Stimulated activated CD8-positive, alpha-beta memory T cell treated with anti-CD3 and anti-CD28 coated beads, Interleukin-15, amount 100 ng/mL, for 48 hours (primary cell): ENCODE measurements around the gene CRYAB.
"Not testable (repeated sequence)": the region's sequence is repeated elsewhere in the genome, so short reads cannot be mapped to it uniquely, and the experiment has no call there.

ENCODE experiments used
- DNase-seq, 2 donors: peaks; one replicate each; pipeline ENCODE4 v3.0.0-alpha.2; 2020; ENCODE audit warnings: low read depth in 2 of 2

CRYAB gene

DNA sequence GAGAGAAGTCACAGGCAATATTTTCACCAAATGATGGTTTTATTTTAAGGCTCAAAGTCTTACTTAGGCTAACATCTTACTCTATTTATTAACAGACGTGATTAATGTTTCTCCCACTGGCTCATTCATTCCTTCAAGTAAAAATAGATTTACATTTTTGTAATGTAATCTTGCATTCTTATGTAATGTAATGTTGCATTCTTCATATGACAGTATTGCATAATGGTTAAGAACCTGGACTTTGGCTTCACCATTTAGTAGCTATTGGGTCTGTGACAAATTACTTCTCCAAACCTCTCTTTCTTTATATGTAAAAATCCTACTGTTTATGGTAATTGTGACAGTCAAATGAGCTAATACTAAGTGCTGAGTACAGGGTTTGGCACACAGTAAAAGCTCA is 22.3 kb upstream of the CRYAB start:
- no peak for DNase-seq

DNA sequence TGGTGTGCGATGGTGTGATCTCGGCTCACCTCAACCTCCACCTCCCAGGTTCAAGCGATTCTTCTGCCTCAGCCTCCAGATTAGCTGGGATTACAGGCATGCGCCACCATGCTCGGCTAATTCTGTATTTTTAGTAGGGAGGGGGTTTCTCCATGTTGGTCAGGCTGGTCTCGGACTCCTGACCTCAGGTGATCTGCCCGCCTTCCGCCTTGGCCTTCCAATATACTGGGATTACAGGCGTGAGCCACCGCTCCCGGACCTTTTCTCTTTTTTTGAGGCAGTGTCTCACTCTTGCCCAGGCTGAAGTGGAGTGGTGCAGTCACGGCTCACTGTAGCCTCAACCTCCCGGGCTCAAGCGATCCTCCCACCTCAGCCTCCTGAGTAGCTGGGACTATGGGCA is 21.6 kb upstream of the CRYAB start:
- not testable (repeated sequence) for DNase-seq

DNA sequence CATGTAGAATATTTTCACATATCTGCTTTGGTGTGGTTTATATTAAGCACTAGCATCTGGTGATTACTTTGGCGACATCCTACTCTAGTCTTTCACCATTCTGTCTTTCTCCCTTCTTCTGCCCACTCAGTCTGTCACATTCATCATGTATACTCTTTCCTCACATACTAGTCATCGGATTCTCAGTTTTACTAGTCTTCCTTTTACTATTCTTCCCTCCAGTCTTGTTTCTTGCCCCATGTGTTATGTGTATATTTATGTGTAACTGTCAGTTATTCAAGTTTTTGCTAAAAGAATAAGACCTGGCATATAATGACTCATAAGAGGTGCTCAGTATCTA is 21.0 kb upstream of the CRYAB start:
- no peak for DNase-seq

DNA sequence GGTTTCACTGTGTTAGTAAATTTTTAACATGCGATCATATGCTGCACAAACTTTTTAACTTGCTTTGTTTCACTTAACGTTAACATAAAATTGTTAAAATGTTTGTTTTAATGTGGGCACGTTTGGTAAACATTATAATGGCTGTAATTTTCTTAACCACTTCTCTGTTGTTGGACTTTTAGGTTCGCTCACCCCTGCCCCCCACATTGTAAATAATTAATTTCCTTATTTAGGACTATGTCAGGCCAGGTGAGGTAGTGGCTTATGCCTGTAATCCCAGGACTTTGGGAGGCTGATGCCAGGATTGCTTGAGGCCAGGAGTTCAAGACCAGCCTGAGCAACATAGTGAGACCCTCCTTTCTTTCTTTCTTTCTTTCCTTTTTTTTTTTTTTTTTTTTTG is 18.9 kb upstream of the CRYAB start:
- DNase-seq, result no peak

DNA sequence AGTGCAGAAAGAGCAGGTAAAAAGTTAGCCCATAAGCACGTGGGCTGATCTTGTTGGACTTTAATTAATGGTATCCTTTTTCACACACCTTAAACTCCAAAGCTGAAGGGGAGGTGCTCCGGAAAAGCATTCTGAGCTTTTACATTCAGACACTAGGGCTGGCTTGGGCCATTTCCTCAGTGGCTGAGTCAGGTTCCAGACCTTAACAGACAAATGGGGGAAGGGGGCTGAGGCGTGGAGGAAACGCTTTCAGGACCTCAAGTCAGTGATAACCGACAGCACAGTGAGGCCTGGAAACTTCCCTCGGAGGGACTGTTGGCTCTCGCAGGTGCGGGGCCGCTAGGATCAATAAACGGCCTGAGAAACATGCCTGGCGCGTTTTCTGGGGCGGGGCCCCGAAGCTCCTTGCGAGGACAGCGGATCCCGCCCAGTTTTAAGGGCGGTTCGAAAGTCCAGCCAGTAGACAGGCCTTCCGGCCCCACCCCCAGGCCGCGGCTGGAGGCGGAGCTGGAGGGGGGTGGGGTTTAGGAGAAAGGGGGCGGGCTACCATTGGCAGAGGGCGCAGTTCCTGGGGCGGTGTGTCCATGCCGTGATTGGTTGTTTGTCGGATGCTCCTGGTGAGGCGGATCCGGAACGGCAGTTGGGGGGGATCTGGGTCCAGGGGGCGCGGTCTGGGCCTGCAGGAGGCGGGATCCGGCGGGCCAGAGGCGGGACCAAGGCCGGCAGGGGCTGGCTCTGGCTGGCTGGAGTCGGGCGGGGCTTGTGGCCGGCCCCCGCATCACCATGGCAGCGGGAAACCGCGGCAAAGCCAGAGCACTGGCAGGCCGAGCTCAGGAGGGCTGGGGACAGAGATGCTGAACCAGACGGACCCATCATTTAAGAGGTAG is 15.2 kb upstream of the CRYAB start:
- peak; percentile 92 to 96 for DNase-seq

DNA sequence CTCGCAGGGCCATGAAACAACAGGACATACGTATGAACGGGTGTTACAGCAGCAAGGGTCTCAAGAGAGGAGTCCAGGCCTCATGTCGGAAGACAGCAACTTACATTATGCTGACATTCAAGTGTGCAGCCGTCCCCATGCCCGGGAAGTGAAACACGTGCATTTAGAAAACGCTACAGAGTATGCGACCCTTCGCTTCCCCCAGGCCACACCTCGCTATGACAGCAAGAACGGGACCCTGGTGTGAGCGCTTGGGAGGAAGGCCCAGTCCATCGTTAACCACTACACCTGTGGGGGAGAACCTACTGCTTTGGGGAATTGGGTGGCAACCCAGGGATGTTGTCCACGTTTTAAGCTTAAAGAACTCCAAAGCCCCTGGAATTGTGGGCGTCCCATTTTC is 14.4 kb upstream of the CRYAB start:
- no peak for DNase-seq

DNA sequence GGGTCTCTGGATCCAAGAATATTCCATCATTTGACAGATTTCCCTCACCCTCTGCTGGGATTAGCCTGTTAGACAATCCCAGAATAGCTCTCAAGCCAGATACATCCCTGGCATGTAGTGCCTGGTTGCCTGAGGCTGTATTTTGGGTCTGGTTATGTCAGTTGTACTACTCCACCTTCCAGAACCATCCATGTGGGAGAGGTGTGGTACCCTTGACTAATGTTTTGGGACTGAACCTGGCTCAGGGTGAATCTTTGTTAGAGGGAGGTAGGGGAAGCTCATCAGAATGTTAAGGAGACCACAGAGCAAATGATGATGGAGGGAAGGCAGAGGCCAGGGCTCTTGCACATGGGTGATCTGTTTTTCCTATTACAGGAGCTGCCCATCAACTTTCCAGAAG is 12.4 kb upstream of the CRYAB start:
- no peak for DNase-seq

DNA sequence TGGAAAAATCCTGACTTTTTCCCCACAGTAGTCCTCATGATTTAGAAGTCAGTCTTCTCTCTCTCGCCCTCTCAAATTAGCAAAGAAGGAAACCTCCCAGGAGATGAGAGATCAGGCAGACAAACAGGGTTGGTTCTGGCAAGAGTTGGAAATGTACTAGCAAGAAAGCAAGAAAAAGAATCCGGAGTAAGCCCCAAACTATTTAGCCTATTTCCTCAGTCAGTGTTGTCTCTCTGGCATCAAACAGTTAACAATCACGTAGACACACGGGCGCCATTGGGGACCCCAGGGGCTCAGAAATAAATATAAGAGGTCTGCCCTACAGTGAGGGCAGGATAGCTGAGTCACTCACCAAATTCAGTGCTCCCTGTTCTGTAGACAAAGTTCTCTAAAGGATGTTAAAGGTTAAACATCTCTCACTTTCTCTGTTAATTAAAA is 11.8 kb upstream of the CRYAB start:
- no peak for DNase-seq

DNA sequence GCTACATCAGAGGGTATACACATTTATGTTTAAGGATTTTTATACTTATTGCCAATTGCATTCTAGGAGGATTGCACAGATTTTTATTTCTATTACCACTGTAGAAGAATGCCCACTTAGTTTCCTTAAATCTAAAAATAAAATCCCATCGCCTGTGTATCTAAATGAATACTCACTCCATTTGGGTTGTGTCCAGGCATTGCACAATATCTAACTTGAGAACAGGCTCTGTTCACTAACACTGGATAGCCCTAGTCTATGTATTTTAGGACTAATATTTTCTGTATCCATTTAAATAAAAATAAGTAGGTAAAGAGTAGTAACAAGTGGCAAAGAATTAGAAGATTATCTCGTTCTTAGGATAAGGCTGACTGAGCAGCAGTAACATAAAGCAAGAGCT is 11.2 kb upstream of the CRYAB start:
- no peak for DNase-seq

DNA sequence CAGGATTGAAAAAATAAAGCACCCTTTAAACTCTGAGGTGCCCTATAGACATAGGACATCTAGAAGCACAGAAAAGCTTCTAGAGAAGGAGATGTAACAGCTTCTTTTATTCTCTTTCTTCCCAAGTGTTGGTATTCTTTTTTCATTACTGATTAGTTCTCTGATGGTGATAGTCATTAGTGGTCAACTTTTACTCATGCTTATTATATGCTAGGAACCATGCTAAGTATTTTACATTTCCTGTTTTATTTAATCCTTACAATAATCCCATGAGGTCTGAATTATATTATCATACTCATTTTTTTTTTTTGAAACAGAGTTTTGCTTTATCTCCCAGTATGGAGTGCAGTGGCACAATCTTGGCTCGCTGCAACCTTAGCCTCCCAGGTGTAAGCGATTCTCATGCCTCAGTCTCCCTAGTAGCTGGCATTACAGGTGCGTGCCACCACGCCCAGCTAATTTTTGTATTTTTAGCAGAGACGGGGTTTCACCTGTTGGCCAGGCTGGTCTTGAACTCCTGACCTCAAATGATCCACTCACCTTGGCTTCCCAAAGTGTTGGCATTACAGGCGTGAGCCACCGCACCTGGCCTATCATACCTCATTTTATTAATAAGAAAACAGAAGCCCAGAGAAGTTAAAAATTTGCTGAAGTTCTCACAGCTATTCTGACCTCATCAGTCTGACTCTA is 10.1 kb upstream of the CRYAB start:
- DNase-seq, result no peak

DNA sequence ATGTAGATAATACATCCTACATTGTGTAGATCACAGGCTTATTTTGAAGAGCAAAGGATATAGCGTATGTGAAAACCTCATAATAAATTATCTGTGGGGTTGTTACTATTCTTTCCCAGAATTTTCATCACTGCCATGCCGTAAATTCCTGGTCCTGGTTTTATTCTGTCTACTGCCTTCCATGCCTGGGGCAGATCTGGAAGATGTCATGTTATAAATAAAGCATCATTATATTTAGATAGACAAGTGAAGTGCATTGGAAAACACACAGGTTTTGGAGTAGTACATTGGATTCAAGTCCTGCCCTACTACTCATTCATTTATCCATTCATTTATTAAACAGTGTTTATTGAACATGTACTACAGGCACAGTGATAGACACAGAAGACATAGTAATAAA is 9.3 kb upstream of the CRYAB start:
- DNase-seq, result no peak

DNA sequence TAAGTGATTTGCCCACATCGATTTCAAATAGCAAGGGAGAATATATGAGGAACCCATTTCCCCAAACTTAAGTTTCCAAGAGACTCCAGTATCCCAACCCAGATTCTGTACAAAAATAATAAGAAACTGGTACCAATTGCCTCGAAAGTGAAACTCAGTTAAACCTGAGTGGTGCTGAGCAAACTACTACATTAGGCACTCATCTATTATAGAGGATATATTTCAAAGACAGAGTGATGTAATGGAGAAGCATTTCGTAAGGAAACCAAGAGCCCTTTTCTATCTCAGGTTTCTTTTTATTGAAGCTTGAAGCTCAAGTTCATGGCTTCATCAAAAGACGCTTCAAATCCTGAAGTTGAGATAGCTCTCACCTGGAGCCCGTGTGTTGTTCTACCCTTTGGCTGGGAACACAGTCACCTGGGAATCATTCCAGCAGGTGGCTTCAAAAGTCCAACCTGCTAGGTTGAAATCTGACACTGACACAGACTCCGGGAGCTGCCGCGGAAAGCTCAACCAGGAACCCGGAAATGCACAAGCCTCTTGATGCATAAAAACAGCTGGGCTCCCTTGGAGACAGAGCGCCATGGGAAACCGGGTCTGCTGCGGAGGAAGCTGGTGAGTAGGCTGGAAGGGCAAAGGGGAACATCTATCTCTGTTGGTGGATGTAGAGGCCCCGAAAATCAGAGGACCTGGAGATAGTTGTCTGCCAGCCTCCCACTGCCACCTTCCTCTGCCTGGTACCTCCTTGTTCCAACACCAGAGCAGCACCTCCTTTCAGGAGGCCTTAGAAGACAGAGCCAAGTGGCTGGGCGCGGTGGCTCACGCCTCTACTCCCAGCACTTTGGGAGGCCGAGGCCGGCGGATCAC is 7.1 kb upstream of the CRYAB start, which contains the start of gene C11orf52:
Gene C11orf52, plus strand, starts transcription at position 524 of the 867 bp plus-strand sequence. Its CDS starts 60 bp downstream, at position 584.
- no peak for DNase-seq

DNA sequence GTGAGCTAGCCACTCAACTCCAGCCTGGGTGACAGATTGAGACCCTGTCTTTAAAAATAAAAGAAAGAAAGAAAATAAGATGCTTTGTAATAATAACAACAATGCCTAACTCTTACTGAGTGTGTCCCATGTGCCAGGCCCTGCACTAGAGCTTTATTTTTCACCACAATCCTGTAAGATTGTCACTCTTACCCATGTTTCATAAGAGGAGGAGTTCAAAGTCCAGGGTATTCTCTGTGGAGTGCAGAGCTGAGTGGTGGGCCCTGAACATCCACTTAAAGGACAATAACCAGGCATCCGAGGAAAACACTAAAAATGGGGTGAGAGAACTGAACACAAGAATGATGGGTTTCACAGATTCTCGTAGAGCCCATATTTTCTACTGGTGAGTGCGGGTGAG is 6.2 kb upstream of the CRYAB start:
- DNase-seq, result no peak

DNA sequence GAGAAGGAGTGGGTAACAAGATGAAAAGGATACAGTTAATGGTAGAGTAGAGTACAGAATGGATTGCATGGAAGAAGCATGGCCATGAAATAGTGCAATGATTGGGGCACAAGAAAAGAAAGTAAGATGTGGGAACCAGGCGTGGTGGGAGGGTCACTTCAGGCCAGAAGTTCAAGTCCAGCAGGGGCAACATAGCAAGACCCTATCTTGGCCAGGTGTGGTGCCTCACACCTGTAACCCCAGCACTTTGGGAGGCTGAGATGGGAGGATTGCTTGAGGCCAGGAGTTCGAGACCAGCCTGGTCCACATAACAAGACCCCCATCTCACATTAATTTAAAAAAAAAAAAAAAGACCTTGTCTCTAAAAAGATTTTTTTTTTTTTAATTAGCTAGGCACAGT is 5.7 kb upstream of the CRYAB start:
- DNase-seq, result no peak

DNA sequence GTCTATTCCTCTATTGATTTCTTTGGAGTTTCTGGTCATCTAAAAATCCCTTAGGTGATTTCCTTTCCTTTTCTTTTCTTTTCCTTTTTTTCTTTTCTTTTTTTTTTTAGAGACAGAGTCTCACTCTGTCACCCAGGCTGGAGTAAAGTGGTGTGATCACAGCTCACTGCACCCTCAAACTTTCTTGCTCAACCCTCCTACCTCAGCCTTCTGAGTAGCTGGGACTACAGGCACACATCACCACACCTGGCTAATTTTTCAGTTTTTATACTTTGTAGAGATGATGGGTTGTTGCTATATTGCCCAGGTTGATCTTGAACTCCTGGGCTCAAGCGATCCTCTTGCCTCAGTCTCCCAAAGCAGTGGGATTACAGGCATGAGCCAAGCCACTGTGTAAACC is 5.2 kb upstream of the CRYAB start:
- DNase-seq, result no peak

DNA sequence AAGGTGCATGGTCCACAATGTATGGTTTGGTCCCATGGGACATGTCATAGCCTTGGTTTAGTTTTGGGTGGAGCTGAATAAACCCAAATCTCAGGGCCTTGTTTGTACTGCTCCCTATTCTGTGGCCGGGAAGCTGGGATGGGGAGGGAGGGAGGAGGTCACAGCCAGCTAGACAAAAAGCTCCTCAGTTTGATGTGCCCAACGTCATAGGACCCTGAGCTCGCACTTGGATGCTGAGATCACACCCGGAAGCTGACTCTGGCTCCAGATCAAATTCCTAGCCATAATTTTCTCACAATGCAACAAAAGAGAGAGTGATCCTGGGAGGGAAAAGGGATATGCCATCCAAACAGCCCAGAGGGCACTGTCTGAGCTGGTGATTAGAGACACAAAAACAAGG is 2.4 kb upstream of the CRYAB start:
- DNase-seq, result no peak

DNA sequence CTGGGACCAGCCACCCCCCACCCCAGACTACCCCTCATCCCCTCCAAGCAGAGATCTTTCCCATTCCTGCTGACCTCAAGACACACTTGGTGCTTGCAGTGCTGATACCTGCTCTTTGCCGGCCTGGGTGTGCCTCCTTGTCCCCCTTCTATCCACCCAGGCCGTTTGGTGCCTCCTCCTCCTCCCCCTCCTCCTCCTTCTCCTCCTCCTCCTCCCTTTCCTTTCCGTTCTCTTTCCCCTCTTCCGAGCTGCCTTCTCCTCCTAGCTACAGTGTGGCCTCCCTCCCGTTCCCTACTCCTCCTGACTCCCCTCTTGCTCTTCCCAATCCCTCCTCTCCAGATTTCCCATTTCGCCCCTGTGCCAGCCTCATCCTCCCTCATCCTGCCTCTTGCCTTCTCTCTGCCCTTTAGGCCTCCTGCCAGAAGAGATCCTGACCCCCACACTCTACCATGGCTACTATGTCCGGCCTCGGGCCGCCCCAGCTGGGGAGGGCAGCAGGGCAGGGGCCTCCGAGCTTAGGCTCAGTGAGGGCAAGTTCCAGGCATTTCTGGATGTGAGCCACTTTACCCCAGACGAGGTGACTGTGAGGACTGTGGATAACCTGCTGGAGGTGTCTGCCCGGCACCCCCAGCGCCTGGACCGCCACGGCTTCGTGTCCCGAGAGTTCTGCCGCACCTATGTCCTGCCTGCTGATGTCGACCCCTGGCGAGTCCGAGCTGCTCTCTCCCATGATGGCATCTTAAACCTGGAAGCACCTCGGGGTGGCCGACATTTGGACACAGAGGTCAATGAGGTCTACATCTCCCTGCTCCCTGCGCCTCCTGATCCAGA is 1.7 kb upstream of the CRYAB start:
- no peak for DNase-seq

DNA sequence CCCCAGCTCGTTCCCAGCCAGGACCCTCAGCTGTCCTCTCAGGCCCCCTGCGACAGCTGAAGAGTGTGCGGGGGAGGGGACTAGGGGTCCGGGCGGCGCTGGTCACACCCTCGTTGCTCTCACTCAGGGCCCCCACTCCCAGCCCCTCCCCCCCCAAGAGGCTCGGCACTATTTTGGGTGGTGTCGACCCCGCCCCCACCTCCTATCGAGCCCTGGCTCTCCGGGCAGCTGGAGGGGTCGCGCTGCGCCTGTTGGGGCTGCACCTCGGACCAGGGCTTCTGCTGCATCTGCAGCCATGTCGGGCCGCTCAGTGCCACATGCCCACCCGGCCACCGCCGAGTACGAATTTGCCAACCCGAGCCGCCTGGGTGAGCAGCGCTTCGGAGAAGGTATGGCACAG is 965 bp upstream of the CRYAB start, which contains the start of gene HSPB2:
Gene HSPB2, plus strand, starts transcription at position 200 of the 400 bp plus-strand sequence. Its CDS starts 96 bp downstream, at position 296.
- DNase-seq, result no peak

DNA sequence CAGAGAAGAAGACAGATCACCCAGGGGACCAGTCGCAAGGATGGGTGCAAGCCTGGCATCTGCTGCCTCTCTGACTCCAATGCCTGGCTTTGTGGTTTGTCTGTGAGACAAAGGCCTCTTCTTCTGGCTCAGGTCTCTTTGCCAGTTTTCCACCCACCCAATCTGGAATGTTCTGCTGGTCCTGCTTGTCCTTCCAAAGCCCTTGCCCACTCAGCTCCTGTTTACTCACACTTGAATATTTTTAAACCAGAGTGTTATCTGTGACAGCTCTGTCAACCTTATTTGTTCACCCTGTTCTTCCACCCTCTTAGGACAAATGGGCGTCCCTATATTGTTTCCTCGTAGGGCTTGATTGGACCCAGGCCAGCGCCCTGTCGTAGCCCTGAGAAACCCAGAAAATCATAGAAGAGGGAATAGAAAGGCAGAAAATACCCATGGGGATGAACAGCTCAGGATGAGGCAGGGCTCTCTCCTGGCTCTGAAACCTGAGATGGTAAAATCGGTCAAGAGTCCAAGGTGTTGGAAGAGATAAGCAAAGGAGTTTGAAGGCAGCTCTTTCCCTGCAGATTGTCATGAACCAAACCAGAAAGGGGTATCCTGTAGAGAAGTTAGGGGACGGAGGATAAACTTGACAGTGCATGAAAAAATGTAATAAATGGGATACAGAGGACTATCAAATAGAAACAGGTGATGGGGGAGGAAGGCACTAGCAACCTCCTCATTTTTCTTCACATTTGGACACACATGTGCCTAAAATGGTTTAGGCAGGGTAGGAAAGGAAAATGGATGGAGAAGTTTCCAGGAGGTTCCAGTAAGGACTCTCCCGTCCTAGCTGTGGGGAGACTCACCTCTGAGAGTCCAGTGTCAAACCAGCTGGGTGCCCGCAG is 651 bp downstream of the CRYAB start:
- no peak for DNase-seq

DNA sequence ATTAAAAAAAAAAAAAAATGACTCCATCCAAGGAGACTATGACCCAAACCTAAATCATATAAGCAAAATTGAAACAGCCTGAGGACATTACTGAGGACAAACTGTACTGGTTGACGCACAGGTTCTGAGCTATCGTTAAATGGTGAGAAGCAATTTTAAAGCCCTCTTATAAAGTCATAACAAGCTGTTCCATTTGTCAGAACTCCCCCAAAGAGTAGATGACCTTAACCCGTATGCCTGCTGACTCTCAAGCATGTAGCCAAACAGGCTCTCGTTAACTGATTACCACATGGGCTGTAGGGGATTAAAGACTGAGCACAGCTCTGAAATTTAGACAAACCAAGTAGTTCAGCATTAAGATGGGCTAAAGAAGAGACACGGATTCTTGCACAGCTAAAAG is 2.2 kb downstream of the CRYAB start:
- no peak for DNase-seq
